WTC11 (cell line): ENCODE measurements around the gene CHPF2. TPM values are rescaled to one million over a fixed set of nuclear protein-coding genes. Genes with fewer than 3 reads are reported as not detected.

Experiments used
- ATAC-seq: fragments of 200-7000 bp; cut with Tn5 transposase; 2 replicates; pipeline ENCODE4 v1.10.0; 2021; ENCODE audit warnings: mild to moderate bottlenecking, moderate library complexity
- CTCF ChIA-PET: fragments of 300-600 bp; sonication (Branson Sonifier 250); formaldehyde crosslinking; loops from one replicate; lab custom pipeline; 2021; ENCODE audit warnings: antibody characterized with exemption; lab: Charles Lee
- POLR2A ChIA-PET: fragments of 350-600 bp; sonication (Branson Sonifier 250); formaldehyde crosslinking; loops from one replicate; lab custom pipeline; 2021; ENCODE audit warnings: antibody characterized with exemption; lab: Charles Lee
- DNase-seq: peaks from one replicate; pipeline ENCODE4 v3.0.0; 2021; ENCODE audit warnings: low spot score
- H3K27ac Mint-ChIP-seq: 2 replicates; pipeline ENCODE4 v1.8.0; 2021; ENCODE audit warnings: mixed read lengths
- H3K27me3 Mint-ChIP-seq: 2 replicates; pipeline ENCODE4 v1.8.0; 2021; ENCODE audit warnings: low read depth, mild to moderate bottlenecking, moderate library complexity, mixed read lengths
- H3K36me3 Mint-ChIP-seq: 2 replicates; pipeline ENCODE4 v1.8.0; 2021; ENCODE audit warnings: mixed read lengths
- H3K4me1 Mint-ChIP-seq: 2 replicates; pipeline ENCODE4 v1.8.0; 2022; ENCODE audit warnings: mixed read lengths
- H3K4me3 Mint-ChIP-seq: 2 replicates; pipeline ENCODE4 v1.8.0; 2021; ENCODE audit warnings: mild to moderate bottlenecking, moderate library complexity, mixed read lengths
- H3K9me3 Mint-ChIP-seq: 2 replicates; pipeline ENCODE4 v1.8.0; 2021; ENCODE audit warnings: mixed read lengths
- E2F4 ChIP-seq: sonication (generic); formaldehyde crosslinking; IDR thresholded peaks from 2 replicates; pipeline ENCODE4 v1.8.1; 2022; ENCODE audit warnings: low read depth, mild to moderate bottlenecking, moderate library complexity, missing genetic modification reagents, borderline replicate concordance
- EMX1 ChIP-seq: fragments of 250-450 bp; sonication (Bioruptor Pico); IDR thresholded peaks from 2 replicates; pipeline ENCODE4 v1.8.0; 2021; ENCODE audit warnings: mild to moderate bottlenecking
- FOXJ3 ChIP-seq: sonication (generic); formaldehyde crosslinking; IDR thresholded peaks from 2 replicates; pipeline ENCODE4 v1.9.0; 2021; ENCODE audit warnings: missing genetic modification reagents, mild to moderate bottlenecking, borderline replicate concordance
- FOXP1 ChIP-seq: sonication (generic); formaldehyde crosslinking; IDR thresholded peaks from 2 replicates; pipeline ENCODE4 v1.8.0; 2022; ENCODE audit warnings: missing genetic modification reagents, mild to moderate bottlenecking, moderate library complexity, borderline replicate concordance
- GTF2I ChIP-seq: fragments of 250-450 bp; sonication (Bioruptor Pico); conservative IDR thresholded peaks from 2 replicates; pipeline ENCODE4 v1.4.0; 2021; ENCODE audit warnings: mild to moderate bottlenecking
- JAZF1 ChIP-seq: fragments of 250-450 bp; sonication (Bioruptor Pico); IDR thresholded peaks from 2 replicates; pipeline ENCODE4 v1.9.0; 2021; ENCODE audit warnings: moderate library complexity, mild to moderate bottlenecking, inconsistent platforms
- JUN ChIP-seq: sonication (generic); formaldehyde crosslinking; IDR thresholded peaks from 2 replicates; pipeline ENCODE4 v1.8.0; 2023; ENCODE audit warnings: mild to moderate bottlenecking, missing genetic modification reagents
- MLX ChIP-seq: sonication (generic); formaldehyde crosslinking; IDR thresholded peaks from 2 replicates; pipeline ENCODE4 v1.8.1; 2023; ENCODE audit warnings: mild to moderate bottlenecking, missing genetic modification reagents, moderate library complexity
- MXD4 ChIP-seq: fragments of 250-450 bp; sonication (Bioruptor Pico); IDR thresholded peaks from 2 replicates; pipeline ENCODE4 v1.8.0; 2021; ENCODE audit warnings: mild to moderate bottlenecking, moderate library complexity, borderline replicate concordance
- NR3C1 ChIP-seq: sonication (generic); formaldehyde crosslinking; conservative IDR thresholded peaks from 2 replicates; pipeline ENCODE4 v1.8.1; 2023; ENCODE audit warnings: low read depth, mild to moderate bottlenecking, missing genetic modification reagents
- SMAD3 ChIP-seq: sonication (generic); formaldehyde crosslinking; IDR thresholded peaks from 2 replicates; pipeline ENCODE4 v1.8.0; 2022; ENCODE audit warnings: missing genetic modification reagents, mild to moderate bottlenecking, borderline replicate concordance
- ZBTB21 ChIP-seq: sonication (generic); formaldehyde crosslinking; IDR thresholded peaks from 2 replicates; pipeline ENCODE4 v1.8.1; 2023; ENCODE audit warnings: mild to moderate bottlenecking, missing genetic modification reagents, borderline replicate concordance
- ZNF121 ChIP-seq: sonication (generic); formaldehyde crosslinking; IDR thresholded peaks from 2 replicates; pipeline ENCODE4 v1.8.0; 2023; ENCODE audit warnings: missing genetic modification reagents
- ZNF232 ChIP-seq: sonication (generic); formaldehyde crosslinking; IDR thresholded peaks from 2 replicates; pipeline ENCODE4 v1.8.0; 2022; ENCODE audit warnings: mild to moderate bottlenecking, missing genetic modification reagents
- ZNF396 ChIP-seq: fragments of 250-450 bp; sonication (Bioruptor Pico); IDR thresholded peaks from 2 replicates; pipeline ENCODE4 v1.8.0; 2021; ENCODE audit warnings: mild to moderate bottlenecking, moderate library complexity, borderline replicate concordance
- ZNF416 ChIP-seq: fragments of 250-450 bp; sonication (Bioruptor Pico); IDR thresholded peaks from 2 replicates; pipeline ENCODE4 v1.9.0; 2021; ENCODE audit warnings: mild to moderate bottlenecking, inconsistent platforms
- ZNF671 ChIP-seq: fragments of 250-450 bp; sonication (Bioruptor Pico); IDR thresholded peaks from 2 replicates; pipeline ENCODE4 v1.8.0; 2021; ENCODE audit warnings: mild to moderate bottlenecking
- total RNA-seq: library from RNA; stranded (reverse); gene quantifications from 3 replicates; pipeline ENCODE4 v1.2.3, GENCODE V29; 2021
- TF ChIP-seq, protein P1 (sequence below): fragments of 250-450 bp; sonication (Bioruptor Pico); IDR thresholded peaks from 2 replicates; pipeline ENCODE4 v1.9.0; 2021; ENCODE audit warnings: mild to moderate bottlenecking
- TF ChIP-seq, protein P2 (sequence below): sonication (generic); formaldehyde crosslinking; IDR thresholded peaks from 2 replicates; pipeline ENCODE4 v1.8.0; 2022; ENCODE audit warnings: missing genetic modification reagents
- TF ChIP-seq, protein P3 (sequence below): sonication (generic); formaldehyde crosslinking; IDR thresholded peaks from 2 replicates; pipeline ENCODE4 v1.8.1; 2022; ENCODE audit warnings: missing genetic modification reagents, borderline replicate concordance
- TF ChIP-seq, protein P4 (sequence below): sonication (generic); formaldehyde crosslinking; IDR thresholded peaks from 2 replicates; pipeline ENCODE4 v1.8.0; 2023; ENCODE audit warnings: mild to moderate bottlenecking, missing genetic modification reagents

Gene CHPF2
- total RNA-seq, 1 experiment from 2014 or later = 30.7 TPM

DNA sequence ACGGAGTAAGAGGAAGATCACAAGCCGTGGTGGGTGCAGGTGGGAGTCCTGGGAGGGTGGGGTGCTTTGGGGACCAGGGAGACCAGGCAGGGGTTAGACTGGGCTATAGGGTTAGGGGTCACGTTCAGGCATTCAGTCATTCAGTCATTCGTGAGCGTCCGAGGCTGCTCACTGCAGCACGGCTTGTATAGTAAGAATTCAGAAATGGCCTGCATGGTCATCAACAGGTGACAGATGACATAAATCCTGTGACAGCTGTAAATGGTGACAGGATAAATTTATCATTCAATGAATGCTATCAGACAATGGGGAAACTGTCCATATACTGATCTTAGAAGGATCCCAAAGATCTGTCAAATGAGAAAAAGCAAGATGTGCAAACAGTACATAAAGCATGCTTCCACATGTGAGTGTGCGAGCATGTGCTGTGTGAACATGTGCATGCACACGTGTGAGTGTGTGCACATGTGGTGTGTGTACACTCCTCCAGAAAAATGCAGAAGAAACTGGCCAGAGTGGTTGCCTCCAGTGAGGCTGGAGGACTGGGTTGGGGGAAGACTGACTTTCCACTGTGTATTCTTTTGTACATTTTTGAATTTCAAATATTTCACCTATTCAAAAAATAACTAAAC is 48.2 kb downstream of the CHPF2 start:
- no peak for ATAC-seq
- CTCF ChIA-PET = interaction anchor here (1.3 to 2.0 kb wide), 2 partner anchors 12 to 53 kb away, joined by 3 to 4 read pairs; partner anchors contain the start of gene ABCF2
- H3K9me3 Mint-ChIP-seq = no peaks in the 10 kb centered on the region
- TF ChIP-seq FOXJ3 (CRISPR knock-in tag) (no peak), MXD4 (no peak), MLX (no peak), NR3C1 (no peak)
- H3K27ac Mint-ChIP-seq = no peak overlapping the region
- no peak overlapping the region for H3K4me3 Mint-ChIP-seq
- POLR2A ChIA-PET = no interaction called here
- no peak for DNase-seq
- no peaks in the 10 kb centered on the region for H3K36me3 Mint-ChIP-seq
- peaks cover 29% of the 10 kb centered on the region for H3K4me1 Mint-ChIP-seq
- peaks cover 36% of the 10 kb centered on the region for H3K27me3 Mint-ChIP-seq

GRCh38 chr7:151281686-151282085 is 49.4 kb downstream of the CHPF2 start:
- peaks cover 25% of the 10 kb centered on the region for H3K27me3 Mint-ChIP-seq
- ChIA-PET POLR2A (no interaction called here), CTCF (interaction anchor here (1.2 to 2.0 kb wide), 3 partner anchors 11 to 54 kb away, joined by 3 to 5 read pairs (median 4); partner anchors contain the start of gene ABCF2)
- ATAC-seq (no peak), DNase-seq (no peak)
- H3K4me1 Mint-ChIP-seq = peaks cover 20% of the 10 kb centered on the region
- no peak for TF ChIP-seq ZNF232
- TF ChIP-seq, protein P1, sequence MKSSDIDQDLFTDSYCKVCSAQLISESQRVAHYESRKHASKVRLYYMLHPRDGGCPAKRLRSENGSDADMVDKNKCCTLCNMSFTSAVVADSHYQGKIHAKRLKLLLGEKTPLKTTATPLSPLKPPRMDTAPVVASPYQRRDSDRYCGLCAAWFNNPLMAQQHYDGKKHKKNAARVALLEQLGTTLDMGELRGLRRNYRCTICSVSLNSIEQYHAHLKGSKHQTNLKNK = no peak
- no peak for TF ChIP-seq EMX1 (CRISPR knock-in tag)
- no peak for TF ChIP-seq GTF2I (CRISPR knock-in tag)
- no peak for TF ChIP-seq E2F4 (CRISPR knock-in tag)
- no peak for TF ChIP-seq ZNF671
- TF ChIP-seq, protein P2, sequence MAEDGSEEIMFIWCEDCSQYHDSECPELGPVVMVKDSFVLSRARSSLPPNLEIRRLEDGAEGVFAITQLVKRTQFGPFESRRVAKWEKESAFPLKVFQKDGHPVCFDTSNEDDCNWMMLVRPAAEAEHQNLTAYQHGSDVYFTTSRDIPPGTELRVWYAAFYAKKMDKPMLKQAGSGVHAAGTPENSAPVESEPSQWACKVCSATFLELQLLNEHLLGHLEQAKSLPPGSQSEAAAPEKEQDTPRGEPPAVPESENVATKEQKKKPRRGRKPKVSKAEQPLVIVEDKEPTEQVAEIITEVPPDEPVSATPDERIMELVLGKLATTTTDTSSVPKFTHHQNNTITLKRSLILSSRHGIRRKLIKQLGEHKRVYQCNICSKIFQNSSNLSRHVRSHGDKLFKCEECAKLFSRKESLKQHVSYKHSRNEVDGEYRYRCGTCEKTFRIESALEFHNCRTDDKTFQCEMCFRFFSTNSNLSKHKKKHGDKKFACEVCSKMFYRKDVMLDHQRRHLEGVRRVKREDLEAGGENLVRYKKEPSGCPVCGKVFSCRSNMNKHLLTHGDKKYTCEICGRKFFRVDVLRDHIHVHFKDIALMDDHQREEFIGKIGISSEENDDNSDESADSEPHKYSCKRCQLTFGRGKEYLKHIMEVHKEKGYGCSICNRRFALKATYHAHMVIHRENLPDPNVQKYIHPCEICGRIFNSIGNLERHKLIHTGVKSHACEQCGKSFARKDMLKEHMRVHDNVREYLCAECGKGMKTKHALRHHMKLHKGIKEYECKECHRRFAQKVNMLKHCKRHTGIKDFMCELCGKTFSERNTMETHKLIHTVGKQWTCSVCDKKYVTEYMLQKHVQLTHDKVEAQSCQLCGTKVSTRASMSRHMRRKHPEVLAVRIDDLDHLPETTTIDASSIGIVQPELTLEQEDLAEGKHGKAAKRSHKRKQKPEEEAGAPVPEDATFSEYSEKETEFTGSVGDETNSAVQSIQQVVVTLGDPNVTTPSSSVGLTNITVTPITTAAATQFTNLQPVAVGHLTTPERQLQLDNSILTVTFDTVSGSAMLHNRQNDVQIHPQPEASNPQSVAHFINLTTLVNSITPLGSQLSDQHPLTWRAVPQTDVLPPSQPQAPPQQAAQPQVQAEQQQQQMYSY (CRISPR knock-in tag) = no peak
- no peak for TF ChIP-seq ZNF396 (CRISPR knock-in tag)
- TF ChIP-seq ZNF416 (CRISPR knock-in tag) = no peak
- TF ChIP-seq JAZF1 (CRISPR knock-in tag) = no peak
- TF ChIP-seq FOXP1 (CRISPR knock-in tag) = no peak
- TF ChIP-seq JUN = no peak
- H3K4me3 Mint-ChIP-seq = no peak overlapping the region
- no peaks in the 10 kb centered on the region for H3K9me3 Mint-ChIP-seq
- H3K36me3 Mint-ChIP-seq = no peaks in the 10 kb centered on the region
- no peak overlapping the region for H3K27ac Mint-ChIP-seq

DNA sequence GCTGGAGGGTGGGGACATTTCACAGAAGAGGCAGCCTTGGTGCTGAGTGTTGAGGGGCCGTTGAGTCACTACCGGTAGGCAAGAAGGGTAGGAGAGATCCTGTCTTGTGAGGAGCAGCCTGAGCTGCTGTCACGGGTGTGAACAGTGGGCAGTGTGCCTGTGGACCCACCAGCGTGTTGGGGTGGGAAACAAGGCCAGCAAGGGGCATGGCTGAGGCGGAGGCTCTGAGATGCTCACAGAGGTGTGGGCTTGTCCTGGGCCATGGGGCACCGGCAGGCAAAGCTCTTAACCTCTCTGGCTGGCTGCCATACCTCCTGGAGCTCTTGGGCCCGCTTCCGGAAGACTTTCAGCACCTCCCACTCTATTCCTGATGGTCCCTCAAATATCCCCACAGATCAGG is 49.8 kb downstream of the CHPF2 start:
- no peaks in the 10 kb centered on the region; the same call in 1 of the 2 replicates for H3K9me3 Mint-ChIP-seq
- no peak overlapping the region for H3K4me3 Mint-ChIP-seq
- CTCF ChIA-PET = interaction anchor here (1.2 to 2.0 kb wide), 3 partner anchors 10 to 55 kb away, joined by 3 to 5 read pairs (median 4); partner anchors contain the start of gene ABCF2
- DNase-seq (no peak), ATAC-seq (no peak)
- no peak overlapping the region for H3K27ac Mint-ChIP-seq
- H3K4me1 Mint-ChIP-seq = peaks cover 19% of the 10 kb centered on the region
- peaks cover 24% of the 10 kb centered on the region for H3K27me3 Mint-ChIP-seq
- H3K36me3 Mint-ChIP-seq = no peaks in the 10 kb centered on the region
- POLR2A ChIA-PET = no interaction called here
- TF ChIP-seq GTF2I (CRISPR knock-in tag) (no peak), ZNF121 (CRISPR knock-in tag) (no peak), ZBTB21 (CRISPR knock-in tag) (no peak), MLX (no peak), JAZF1 (CRISPR knock-in tag) (no peak), SMAD3 (CRISPR knock-in tag) (no peak)
- TF ChIP-seq, protein P3, sequence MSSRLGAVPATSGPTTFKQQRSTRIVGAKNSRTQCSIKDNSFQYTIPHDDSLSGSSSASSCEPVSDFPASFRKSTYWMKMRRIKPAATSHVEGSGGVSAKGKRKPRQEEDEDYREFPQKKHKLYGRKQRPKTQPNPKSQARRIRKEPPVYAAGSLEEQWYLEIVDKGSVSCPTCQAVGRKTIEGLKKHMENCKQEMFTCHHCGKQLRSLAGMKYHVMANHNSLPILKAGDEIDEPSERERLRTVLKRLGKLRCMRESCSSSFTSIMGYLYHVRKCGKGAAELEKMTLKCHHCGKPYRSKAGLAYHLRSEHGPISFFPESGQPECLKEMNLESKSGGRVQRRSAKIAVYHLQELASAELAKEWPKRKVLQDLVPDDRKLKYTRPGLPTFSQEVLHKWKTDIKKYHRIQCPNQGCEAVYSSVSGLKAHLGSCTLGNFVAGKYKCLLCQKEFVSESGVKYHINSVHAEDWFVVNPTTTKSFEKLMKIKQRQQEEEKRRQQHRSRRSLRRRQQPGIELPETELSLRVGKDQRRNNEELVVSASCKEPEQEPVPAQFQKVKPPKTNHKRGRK = no peak
- TF ChIP-seq, protein P4, sequence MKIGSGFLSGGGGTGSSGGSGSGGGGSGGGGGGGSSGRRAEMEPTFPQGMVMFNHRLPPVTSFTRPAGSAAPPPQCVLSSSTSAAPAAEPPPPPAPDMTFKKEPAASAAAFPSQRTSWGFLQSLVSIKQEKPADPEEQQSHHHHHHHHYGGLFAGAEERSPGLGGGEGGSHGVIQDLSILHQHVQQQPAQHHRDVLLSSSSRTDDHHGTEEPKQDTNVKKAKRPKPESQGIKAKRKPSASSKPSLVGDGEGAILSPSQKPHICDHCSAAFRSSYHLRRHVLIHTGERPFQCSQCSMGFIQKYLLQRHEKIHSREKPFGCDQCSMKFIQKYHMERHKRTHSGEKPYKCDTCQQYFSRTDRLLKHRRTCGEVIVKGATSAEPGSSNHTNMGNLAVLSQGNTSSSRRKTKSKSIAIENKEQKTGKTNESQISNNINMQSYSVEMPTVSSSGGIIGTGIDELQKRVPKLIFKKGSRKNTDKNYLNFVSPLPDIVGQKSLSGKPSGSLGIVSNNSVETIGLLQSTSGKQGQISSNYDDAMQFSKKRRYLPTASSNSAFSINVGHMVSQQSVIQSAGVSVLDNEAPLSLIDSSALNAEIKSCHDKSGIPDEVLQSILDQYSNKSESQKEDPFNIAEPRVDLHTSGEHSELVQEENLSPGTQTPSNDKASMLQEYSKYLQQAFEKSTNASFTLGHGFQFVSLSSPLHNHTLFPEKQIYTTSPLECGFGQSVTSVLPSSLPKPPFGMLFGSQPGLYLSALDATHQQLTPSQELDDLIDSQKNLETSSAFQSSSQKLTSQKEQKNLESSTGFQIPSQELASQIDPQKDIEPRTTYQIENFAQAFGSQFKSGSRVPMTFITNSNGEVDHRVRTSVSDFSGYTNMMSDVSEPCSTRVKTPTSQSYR (CRISPR knock-in tag) = no peak
